KMS-11 (cell line): ENCODE measurements around the gene PAX2.

Experiments
- H2AFZ ChIP-seq: fragments of 200-600 bp; sonication (generic); 2 replicates; pipeline ENCODE4 v1.6.1; 2016; ENCODE audit warnings: antibody characterized with exemption, mixed run types, low read depth
- H3K27ac ChIP-seq: fragments of 200-600 bp; sonication (generic); 2 replicates; pipeline ENCODE4 v1.6.1; 2016; ENCODE audit warnings: mild to moderate bottlenecking, mixed run types
- H3K27me3 ChIP-seq: fragments of 200-600 bp; sonication (generic); 2 replicates; pipeline ENCODE4 v1.6.1; 2017; ENCODE audit warnings: mild to moderate bottlenecking, low read depth, mixed run types, moderate library complexity; ENCODE audit not compliant: insufficient read depth
- H3K36me3 ChIP-seq: fragments of 200-600 bp; sonication (generic); 2 replicates; pipeline ENCODE4 v1.6.1; 2017; ENCODE audit warnings: mild to moderate bottlenecking, mixed run types; ENCODE audit not compliant: insufficient read depth
- H3K4me1 ChIP-seq: fragments of 200-600 bp; sonication (generic); 2 replicates; pipeline ENCODE4 v1.6.1; 2016; ENCODE audit warnings: mild to moderate bottlenecking, low read depth, mixed run types; ENCODE audit not compliant: poor library complexity, severe bottlenecking
- H3K4me2 ChIP-seq: fragments of 200-600 bp; sonication (generic); 2 replicates; pipeline ENCODE4 v1.7.0; 2016; ENCODE audit warnings: mild to moderate bottlenecking, mixed run types
- H3K4me3 ChIP-seq: fragments of 200-600 bp; sonication (generic); IDR thresholded peaks from 2 replicates; pipeline ENCODE4 v1.6.1; 2017; ENCODE audit warnings: low read depth, low read length, mixed read lengths; ENCODE audit not compliant: insufficient read depth
- H3K79me2 ChIP-seq: fragments of 200-600 bp; sonication (generic); 2 replicates; pipeline ENCODE4 v1.6.1; 2016; ENCODE audit warnings: low read depth, mixed run types; ENCODE audit not compliant: insufficient read depth
- H3K9ac ChIP-seq: fragments of 200-600 bp; sonication (generic); 2 replicates; pipeline ENCODE4 v1.6.1; 2016; ENCODE audit warnings: mild to moderate bottlenecking, mixed run types
- H4K20me1 ChIP-seq: fragments of 200-600 bp; sonication (generic); 2 replicates; pipeline ENCODE4 v1.6.1; 2016; ENCODE audit warnings: mild to moderate bottlenecking, mixed run types; ENCODE audit not compliant: insufficient read depth
- TF ChIP-seq, protein P1 (sequence below): fragments of 200-600 bp; sonication (generic); conservative IDR thresholded peaks from 2 replicates; pipeline ENCODE4 v1.6.1; 2017; ENCODE audit warnings: low read depth, mild to moderate bottlenecking, antibody characterized with exemption, low read length, moderate library complexity, mixed read lengths

The PAX2 gene

DNA sequence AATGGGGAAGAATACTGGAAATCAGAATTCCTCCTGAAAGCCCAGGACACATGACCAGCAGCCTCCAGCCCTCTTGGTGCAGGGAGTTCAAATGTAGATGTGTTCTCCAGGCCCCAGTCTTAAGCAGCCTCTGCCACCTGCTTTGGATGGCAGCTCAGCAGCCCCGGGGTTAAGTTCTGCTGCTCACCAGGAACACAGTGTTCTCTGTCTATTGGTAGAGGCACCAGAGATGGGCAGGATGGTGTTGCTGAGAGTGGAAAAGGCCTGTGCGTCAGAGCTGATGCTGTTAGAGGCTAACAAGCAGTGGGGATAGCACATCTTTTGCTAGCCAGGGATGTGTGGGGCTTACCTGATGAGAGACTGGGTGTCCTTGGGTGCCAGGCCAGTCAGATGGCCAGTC, 56.8 kb downstream of the PAX2 start:
- H3K79me2 ChIP-seq: no peaks in the 10 kb centered on the region
- no peaks in the 10 kb centered on the region; the same call in 1 of the 2 replicates for H3K27me3 ChIP-seq
- TF ChIP-seq, protein P1, sequence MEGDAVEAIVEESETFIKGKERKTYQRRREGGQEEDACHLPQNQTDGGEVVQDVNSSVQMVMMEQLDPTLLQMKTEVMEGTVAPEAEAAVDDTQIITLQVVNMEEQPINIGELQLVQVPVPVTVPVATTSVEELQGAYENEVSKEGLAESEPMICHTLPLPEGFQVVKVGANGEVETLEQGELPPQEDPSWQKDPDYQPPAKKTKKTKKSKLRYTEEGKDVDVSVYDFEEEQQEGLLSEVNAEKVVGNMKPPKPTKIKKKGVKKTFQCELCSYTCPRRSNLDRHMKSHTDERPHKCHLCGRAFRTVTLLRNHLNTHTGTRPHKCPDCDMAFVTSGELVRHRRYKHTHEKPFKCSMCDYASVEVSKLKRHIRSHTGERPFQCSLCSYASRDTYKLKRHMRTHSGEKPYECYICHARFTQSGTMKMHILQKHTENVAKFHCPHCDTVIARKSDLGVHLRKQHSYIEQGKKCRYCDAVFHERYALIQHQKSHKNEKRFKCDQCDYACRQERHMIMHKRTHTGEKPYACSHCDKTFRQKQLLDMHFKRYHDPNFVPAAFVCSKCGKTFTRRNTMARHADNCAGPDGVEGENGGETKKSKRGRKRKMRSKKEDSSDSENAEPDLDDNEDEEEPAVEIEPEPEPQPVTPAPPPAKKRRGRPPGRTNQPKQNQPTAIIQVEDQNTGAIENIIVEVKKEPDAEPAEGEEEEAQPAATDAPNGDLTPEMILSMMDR: no peak
- no peaks in the 10 kb centered on the region for H4K20me1 ChIP-seq
- no peak overlapping the region for H2AFZ ChIP-seq
- no peak overlapping the region for H3K4me2 ChIP-seq
- no peak overlapping the region for H3K9ac ChIP-seq
- no peak overlapping the region for H3K27ac ChIP-seq
- no peak overlapping the region for H3K4me3 ChIP-seq
- H3K4me1 ChIP-seq: no peaks in the 10 kb centered on the region
- no peaks in the 10 kb centered on the region for H3K36me3 ChIP-seq

DNA sequence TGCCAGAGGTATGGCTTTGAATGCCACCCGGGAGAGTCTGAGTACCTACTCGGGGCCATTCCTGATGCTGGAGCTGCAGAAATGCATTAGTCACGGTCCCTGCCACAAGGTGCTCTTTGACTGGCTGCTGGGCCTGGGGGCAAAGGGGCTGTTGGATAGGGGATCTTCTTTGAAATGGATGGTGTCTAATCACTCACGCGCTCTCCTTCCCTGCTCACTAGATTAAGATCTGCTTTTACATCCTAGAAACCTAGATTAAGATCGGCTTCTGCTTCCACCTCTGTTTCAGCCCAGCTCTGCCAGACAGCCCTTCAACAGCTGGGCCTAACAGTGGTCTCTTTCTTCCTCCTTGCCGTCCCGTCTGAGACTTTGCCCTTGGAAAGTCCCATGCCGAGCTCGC, 57.2 kb downstream of the PAX2 start:
- H3K79me2 ChIP-seq: no peaks in the 10 kb centered on the region
- no peaks in the 10 kb centered on the region for H3K4me1 ChIP-seq
- no peaks in the 10 kb centered on the region; the same call in 1 of the 2 replicates for H3K27me3 ChIP-seq
- no peak overlapping the region for H3K27ac ChIP-seq
- TF ChIP-seq, protein P1: no peak
- H3K4me2 ChIP-seq: no peak overlapping the region
- H4K20me1 ChIP-seq: no peaks in the 10 kb centered on the region
- H3K9ac ChIP-seq: no peak overlapping the region
- H3K4me3 ChIP-seq: no peak overlapping the region
- H3K36me3 ChIP-seq: no peaks in the 10 kb centered on the region
- no peak overlapping the region for H2AFZ ChIP-seq

DNA sequence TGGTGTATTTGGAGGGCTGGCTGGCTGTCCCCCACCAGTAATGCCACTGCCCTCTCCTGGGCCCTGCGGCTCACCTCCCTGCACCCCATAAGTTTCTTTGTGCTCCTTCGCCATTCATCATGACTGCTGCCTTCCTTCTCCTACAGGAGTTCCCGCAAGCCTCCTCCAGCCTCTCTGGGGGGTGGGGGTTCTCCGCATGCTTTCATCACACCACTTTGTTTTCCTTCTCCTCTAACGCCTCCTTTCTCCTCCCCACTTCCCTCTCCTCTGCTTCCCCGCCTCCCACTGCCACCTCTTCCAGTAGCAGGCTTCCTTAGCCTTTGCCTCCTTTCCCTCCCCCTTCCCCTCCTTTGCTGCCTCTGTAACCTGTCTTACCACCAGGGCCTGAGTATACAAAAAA, 58.1 kb downstream of the PAX2 start:
- no peak overlapping the region for H3K9ac ChIP-seq
- no peak overlapping the region for H3K27ac ChIP-seq
- H3K79me2 ChIP-seq: no peaks in the 10 kb centered on the region
- no peaks in the 10 kb centered on the region for H3K4me1 ChIP-seq
- no peak overlapping the region for H3K4me2 ChIP-seq
- H4K20me1 ChIP-seq: no peaks in the 10 kb centered on the region
- no peaks in the 10 kb centered on the region; the same call in 1 of the 2 replicates for H3K27me3 ChIP-seq
- H2AFZ ChIP-seq: no peak overlapping the region
- no peaks in the 10 kb centered on the region for H3K36me3 ChIP-seq
- TF ChIP-seq, protein P1: no peak
- no peak overlapping the region for H3K4me3 ChIP-seq

DNA sequence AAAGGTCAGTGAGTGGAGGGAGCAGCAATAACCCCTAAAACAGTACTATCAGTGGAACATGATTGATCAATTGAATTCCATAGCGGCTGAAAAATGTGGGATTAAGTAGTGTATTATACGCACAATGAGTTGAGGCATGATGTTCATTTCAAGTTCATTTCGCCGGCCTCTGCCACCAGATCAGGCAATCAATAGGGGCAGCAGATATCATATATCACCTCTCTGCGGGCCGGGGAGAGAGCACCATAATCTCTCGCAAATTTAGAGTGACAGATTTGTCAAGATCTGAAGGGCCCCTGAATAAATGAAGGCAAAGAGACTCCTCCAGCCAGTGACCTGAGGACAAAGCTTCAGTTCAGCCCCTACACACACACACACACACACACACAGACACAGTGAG, 58.5 kb downstream of the PAX2 start:
- Histone ChIP-seq H4K20me1 (no peaks in the 10 kb centered on the region), H3K27me3 (no peaks in the 10 kb centered on the region; the same call in 1 of the 2 replicates), H3K27ac (no peak overlapping the region), H3K4me3 (no peak overlapping the region), H2AFZ (no peak overlapping the region), H3K79me2 (no peaks in the 10 kb centered on the region), H3K4me1 (no peaks in the 10 kb centered on the region), H3K9ac (no peak overlapping the region), H3K4me2 (no peak overlapping the region), H3K36me3 (no peaks in the 10 kb centered on the region)
- TF ChIP-seq, protein P1: no peak
